LoVo (cell line): Measurements from ENCODE around the gene ATP13A2.
"Not testable (repeated sequence)": the region's sequence is repeated elsewhere in the genome, so short reads cannot be mapped to it uniquely, and the experiment has no call there.

Experiments
- DNase-seq: peaks from one replicate; pipeline ENCODE4 v3.0.0-alpha.2; 2016; ENCODE audit warnings: low spot score

Gene ATP13A2

DNA sequence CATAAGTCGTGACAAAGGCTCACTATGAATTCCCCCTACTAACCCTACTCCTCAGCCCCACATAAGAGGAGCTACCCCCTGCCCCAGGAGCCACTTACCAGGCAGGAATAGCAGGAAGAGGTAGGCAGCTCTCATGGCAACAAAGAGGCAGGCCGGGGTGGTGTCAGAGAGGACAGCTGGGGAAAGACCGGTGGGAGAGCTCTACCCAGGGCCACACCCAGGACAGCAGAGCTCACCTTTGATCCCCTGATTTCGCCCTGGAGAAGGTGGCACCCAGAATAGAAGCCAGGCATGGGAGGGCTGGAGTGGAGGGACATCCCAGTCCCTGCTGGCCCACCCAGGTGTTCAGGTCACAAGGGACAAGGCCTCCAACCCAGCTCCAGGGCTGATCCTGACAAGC is 33.6 kb downstream of the ATP13A2 start:
- DNase-seq: no peak

GRCh38 chr1:16977377-16977776 is 34.4 kb downstream of the ATP13A2 start:
- DNase-seq: no peak

GRCh38 chr1:16976966-16977365 is 34.8 kb downstream of the ATP13A2 start:
- DNase-seq: no peak

- DNase-seq: no peak
These were observed 35.9 kb downstream of the ATP13A2 start for GRCh38 chr1:16975838-16976237.

GRCh38 chr1:16975211-16975610 is 36.5 kb downstream of the ATP13A2 start:
- DNase-seq: no peak

GRCh38 chr1:16973215-16973614 is 38.5 kb downstream of the ATP13A2 start:
- DNase-seq: no peak

GRCh38 chr1:16972189-16972895 is 39.4 kb downstream of the ATP13A2 start:
- DNase-seq: no peak

- no peak for DNase-seq
These were observed 40.2 kb downstream of the ATP13A2 start for GRCh38 chr1:16971341-16972188.

DNA sequence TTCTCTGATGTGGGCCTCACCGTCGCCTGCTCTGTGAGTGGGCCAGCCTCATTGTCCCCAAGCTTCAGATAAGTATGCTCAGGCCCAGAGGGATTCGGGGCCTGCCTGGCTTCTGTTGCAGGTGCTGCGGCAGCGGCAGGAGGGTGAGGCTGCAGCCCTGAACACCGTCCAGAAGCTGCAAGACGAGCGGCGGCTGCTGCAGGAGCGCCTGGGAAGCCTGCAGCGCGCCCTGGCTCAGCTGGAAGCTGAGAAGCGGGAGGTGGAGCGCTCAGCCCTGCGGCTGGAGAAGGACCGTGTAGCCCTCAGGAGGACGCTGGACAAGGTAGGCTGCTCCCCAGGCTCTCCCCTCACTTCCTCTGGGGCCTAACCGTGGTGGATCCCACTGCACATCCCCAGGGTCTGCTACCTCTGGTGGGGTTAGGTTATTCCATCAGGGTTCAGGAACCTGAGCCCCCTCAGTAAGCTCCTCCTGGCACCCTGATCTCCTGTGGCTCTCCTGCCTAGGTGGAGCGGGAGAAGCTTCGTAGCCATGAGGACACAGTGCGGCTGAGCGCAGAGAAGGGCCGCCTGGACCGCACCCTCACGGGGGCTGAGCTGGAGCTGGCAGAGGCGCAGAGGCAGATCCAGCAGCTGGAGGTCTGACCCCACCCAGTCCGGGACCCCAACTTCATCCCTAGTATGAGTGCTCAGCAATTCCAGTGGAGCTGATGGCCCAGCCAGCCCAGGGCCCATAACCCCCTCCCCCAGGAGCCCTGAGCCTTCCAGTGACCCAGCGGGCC is 41.4 kb downstream of the ATP13A2 start:
- no peak for DNase-seq

DNA sequence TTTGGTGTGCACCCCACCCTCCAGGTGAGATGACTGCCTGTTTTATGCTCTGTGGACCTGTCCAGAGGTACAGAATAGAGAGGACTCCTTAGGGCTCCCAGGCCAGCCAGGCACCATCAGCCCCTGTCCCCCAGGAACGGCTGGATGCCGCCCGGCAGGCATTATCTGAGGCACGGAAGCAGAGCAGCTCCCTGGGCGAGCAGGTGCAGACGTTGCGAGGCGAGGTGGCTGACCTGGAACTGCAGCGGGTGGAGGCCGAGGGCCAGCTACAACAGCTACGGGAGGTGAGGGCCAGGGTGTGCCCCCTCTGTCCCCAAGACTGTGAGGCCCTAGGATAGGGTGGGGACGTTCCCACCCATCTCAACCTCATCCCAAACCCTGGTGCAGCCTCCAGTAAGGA is 42.1 kb downstream of the ATP13A2 start:
- DNase-seq: no peak

GRCh38 chr1:16969057-16969611 is 42.6 kb downstream of the ATP13A2 start:
- DNase-seq: no peak

DNA sequence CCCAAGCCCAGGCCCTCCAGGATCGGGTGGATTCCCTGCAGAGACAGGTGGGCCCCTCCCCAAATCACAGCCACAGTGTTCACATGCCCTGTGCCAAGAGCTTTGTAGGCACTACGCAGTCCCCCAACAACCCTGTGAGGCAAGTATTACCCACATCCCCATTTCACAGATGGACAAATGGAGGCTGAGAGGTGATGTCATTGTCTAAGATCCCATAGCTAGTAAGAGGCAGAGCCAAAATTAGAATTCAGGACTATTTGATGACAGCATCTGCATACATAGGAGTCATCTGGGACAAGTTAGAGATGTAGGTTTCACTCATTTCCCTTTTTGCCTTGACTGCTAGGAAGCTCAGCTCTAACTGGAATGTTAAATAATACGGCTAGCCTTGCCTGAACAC is 43.4 kb downstream of the ATP13A2 start:
- DNase-seq: no peak

- DNase-seq: no peak
These were observed 43.8 kb downstream of the ATP13A2 start for GRCh38 chr1:16967962-16968361.

DNA sequence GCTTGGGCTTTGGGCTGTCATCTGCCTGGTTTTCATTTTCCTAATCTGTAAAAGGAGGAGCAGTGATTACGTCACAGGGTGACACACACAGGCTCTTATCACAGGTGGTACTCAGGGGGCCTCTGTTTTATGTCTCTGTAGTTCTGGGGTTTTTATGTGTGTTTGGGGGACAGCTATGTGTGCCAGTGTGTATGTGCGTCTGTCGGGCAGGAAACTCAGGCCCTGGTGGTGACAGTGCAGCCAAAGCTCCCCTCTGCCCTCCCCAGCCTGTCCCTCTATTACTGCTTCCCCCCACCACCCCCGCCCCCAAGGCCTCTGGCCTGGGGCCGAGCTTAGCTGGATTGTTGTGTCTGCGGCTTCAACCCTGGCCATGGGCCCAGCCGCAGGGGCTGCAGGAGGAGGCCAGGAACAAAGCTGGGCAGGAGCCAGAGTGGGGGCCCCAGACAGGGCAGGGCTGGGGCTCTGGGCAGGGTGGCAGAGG is 44.6 kb downstream of the ATP13A2 start:
- no peak for DNase-seq

DNA sequence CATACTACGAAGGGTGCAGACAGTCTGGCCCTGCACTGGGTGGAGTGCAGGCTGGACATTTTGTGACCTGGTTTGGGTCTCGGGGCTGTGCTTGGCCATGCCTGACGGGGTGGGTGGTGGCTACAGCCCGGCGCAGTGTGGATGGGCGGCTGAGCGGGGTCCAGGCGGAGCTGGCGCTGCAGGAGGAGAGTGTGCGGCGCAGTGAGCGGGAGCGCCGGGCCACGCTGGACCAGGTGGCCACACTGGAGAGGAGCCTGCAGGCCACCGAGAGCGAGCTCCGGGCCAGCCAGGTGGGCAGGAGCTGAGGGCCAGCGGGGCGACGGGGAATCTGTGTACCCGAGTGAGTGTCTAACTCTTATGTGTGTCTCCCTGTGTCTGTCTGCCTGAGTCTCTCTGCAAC is 45.4 kb downstream of the ATP13A2 start:
- DNase-seq: no peak

GRCh38 chr1:16965486-16966067 is 46.2 kb downstream of the ATP13A2 start:
- no peak for DNase-seq

DNA sequence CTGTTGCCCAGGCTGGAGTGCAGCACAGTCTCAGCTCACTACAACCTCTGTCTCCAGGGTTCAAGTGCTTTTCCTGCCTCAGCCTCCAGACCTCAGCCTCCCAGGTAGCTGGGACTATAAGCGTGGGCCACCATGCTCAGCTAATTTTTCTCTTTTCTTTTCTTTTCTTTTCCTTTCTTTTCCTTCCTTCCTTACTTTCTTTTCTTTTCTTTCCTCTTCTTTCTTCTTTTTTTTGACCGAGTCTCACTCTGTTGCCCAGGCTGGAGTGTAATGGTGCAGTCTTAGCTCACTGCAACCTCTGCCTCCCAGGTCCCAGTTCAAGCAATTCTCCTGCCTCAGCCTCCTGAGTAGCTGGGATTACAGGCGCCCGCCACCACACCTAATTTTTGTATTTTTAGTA is 47.6 kb downstream of the ATP13A2 start:
- not testable (repeated sequence) for DNase-seq

DNA sequence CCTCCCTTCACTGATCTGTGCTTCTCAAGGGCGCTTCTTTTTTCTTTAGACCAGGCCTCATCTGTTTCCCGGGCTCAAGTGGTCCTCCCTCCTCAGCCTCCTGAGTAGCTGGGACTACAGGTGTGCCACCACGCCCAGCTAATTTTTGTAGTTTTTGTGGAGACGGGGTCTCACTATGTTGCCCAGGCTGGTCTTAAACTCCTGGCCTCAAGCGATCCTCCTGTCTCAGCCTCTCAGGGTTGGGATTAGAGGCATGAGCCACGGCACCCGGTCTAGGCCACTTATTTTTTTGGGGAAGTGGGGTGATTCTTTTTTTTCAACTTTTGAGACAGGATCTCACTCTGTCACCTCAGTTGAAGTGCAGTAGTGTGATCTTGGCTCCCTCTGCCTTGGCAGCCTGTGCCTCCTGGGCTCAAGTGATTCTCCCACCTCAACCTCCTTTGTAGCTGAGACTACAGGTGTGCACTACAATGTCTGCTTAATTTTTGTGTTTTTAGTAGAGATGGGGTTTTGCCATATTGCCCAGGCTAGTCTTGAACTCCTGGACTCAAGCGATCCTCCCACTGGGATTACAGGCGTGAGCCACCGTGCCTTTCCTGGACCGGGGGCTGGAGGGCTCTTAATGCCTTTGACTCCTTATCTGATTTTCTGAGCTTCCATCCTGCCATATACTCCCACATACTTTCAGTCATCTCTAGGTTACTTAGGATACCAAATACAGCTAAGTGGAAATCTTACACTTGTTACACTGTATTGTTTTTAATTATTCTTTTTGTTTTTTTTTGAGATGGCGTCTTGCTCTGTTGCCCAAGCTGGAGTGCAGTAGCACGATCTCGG is 50.2 kb downstream of the ATP13A2 start:
- no peak for DNase-seq

- peak; percentile 81 for DNase-seq
These were observed 51.0 kb downstream of the ATP13A2 start for GRCh38 chr1:16960560-16961296.

DNA sequence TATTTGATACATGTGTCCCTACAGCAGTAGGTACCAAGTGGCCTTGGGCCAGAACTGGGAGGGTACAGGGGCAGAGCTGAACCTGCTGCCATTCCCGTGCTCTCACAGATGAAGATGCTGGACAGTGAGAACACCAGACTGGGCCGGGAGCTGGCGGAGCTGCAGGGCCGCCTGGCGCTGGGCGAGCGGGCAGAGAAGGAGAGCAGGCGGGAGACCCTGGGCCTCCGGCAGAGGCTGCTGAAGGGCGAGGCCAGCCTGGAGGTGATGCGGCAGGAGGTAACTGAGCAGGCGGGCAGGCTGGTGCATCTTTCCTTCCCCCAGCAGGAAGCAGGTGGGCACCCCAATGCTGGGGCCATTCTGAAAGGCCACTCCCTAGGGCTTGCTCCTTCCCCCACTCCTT is 53.3 kb downstream of the ATP13A2 start:
- no peak for DNase-seq
